Smooth muscle cell (in vitro differentiated cells): Measurements from ENCODE around the gene DNAJC5G. TPM values are rescaled to one million over a fixed set of nuclear protein-coding genes. Genes with fewer than 3 reads are reported as not detected.

Experiments
- DNase-seq: peaks from one replicate; lab custom pipeline; 2025; ENCODE audit not compliant: unreplicated experiment; lab: John Stamatoyannopoulos, UW
- H2AFZ ChIP-seq: fragments of 200-600 bp; sonication (generic); 2 replicates; pipeline ENCODE4 v1.6.0; 2016; ENCODE audit warnings: antibody characterized with exemption, low read depth, mild to moderate bottlenecking
- H3F3A ChIP-seq: fragments of 200-600 bp; sonication (generic); 2 replicates; pipeline ENCODE4 v1.6.0; 2017; ENCODE audit warnings: antibody characterized with exemption, low read depth
- H3K27ac ChIP-seq: fragments of 200-600 bp; sonication (generic); 2 replicates; pipeline ENCODE4 v1.5.1; 2016; ENCODE audit warnings: low read depth, mild to moderate bottlenecking
- H3K27me3 ChIP-seq: fragments of 200-600 bp; sonication (generic); 2 replicates; pipeline ENCODE4 v1.6.1; 2016; ENCODE audit warnings: low read depth, mild to moderate bottlenecking
- H3K36me3 ChIP-seq: fragments of 200-600 bp; sonication (generic); 2 replicates; pipeline ENCODE4 v1.5.1; 2016; ENCODE audit warnings: low read depth
- H3K4me1 ChIP-seq: fragments of 200-600 bp; sonication (generic); 2 replicates; pipeline ENCODE4 v1.5.1; 2016; ENCODE audit warnings: low read depth
- H3K4me2 ChIP-seq: fragments of 200-600 bp; sonication (generic); 2 replicates; pipeline ENCODE4 v1.6.0; 2016; ENCODE audit warnings: mild to moderate bottlenecking
- H3K4me3 ChIP-seq: fragments of 200-600 bp; sonication (generic); 2 replicates; pipeline ENCODE4 v1.5.1; 2016; ENCODE audit warnings: mild to moderate bottlenecking
- H3K79me2 ChIP-seq: fragments of 200-600 bp; sonication (generic); 2 replicates; pipeline ENCODE4 v1.6.0; 2016; ENCODE audit warnings: low read depth, mild to moderate bottlenecking
- H3K9ac ChIP-seq: fragments of 200-600 bp; sonication (generic); 2 replicates; pipeline ENCODE4 v1.6.0; 2016; ENCODE audit warnings: low read depth
- H3K9me3 ChIP-seq: fragments of 200-600 bp; sonication (generic); replicated peaks from 2 replicates; pipeline ENCODE4 v1.5.1; 2016; ENCODE audit warnings: low read depth
- H4K20me1 ChIP-seq: fragments of 200-600 bp; sonication (generic); 2 replicates; pipeline ENCODE4 v1.6.0; 2016; ENCODE audit warnings: low read depth
- CTCF ChIP-seq: fragments of 200-600 bp; sonication (generic); IDR thresholded peaks from 2 replicates; pipeline ENCODE4 v1.5.1; 2017; ENCODE audit warnings: borderline replicate concordance, mild to moderate bottlenecking, antibody characterized with exemption; ENCODE audit not compliant: insufficient read depth, poor library complexity, severe bottlenecking
- WGBS: methylation state at CpG from one replicate; pipeline ENCODE4 v1.1.7; 2016; ENCODE audit warnings: low lambda C conversion rate; 5-methylcytosine and 5-hydroxymethylcytosine counted together
- polyA plus RNA-seq: library from polyadenylated mRNA; unstranded; fragments of >200 nt; fragmentation: Nextera tagmentation; extraction: Ambion mirVana; gene quantifications from 2 replicates; pipeline ENCODE4 v1.2.1, GENCODE V29; 2016
- total RNA-seq: library from RNA; depleted of rRNA; stranded (reverse); fragments of >200 nt; gene quantifications from 2 replicates; pipeline ENCODE4 v1.2.3, GENCODE V29; 2014

The DNAJC5G gene
- total and polyA plus RNA-seq, 2 experiments from 2014 or later = not detected

- H4K20me1 ChIP-seq = no peaks in the 10 kb centered on the region
- no peaks in the 10 kb centered on the region for H3K79me2 ChIP-seq
- H3K4me3 ChIP-seq = no peak overlapping the region
- no peaks in the 10 kb centered on the region for H3F3A ChIP-seq
- no peaks in the 10 kb centered on the region for H3K9me3 ChIP-seq
- no peak overlapping the region for H3K27ac ChIP-seq
- H3K4me2 ChIP-seq = no peak overlapping the region
- DNase-seq = no peak
- peaks cover 5% of the 10 kb centered on the region for H3K36me3 ChIP-seq
- no peak overlapping the region for H3K9ac ChIP-seq
- no peaks in the 10 kb centered on the region for H3K27me3 ChIP-seq
- no peak overlapping the region for H2AFZ ChIP-seq
- H3K4me1 ChIP-seq = no peaks in the 10 kb centered on the region
- 95% methylated on average over 10 of the region's 10 CpGs for WGBS
- TF ChIP-seq CTCF = no peak
These were observed 30.1 kb upstream of the DNAJC5G start for GRCh38 chr2:27245116-27245515.

- Histone ChIP-seq H3F3A (no peaks in the 10 kb centered on the region), H3K36me3 (peaks cover 5% of the 10 kb centered on the region), H3K79me2 (no peaks in the 10 kb centered on the region), H3K4me2 (no peak overlapping the region), H3K4me1 (no peaks in the 10 kb centered on the region), H3K27me3 (no peaks in the 10 kb centered on the region), H3K27ac (no peak overlapping the region), H2AFZ (no peak overlapping the region), H3K9me3 (no peaks in the 10 kb centered on the region), H3K4me3 (no peak overlapping the region), H4K20me1 (no peaks in the 10 kb centered on the region), H3K9ac (no peak overlapping the region)
- no peak for DNase-seq
- no peak for TF ChIP-seq CTCF
- 96% methylated on average over 4 of the region's 4 CpGs for WGBS
These were observed 29.6 kb upstream of the DNAJC5G start for GRCh38 chr2:27245626-27246025.

- DNase-seq = no peak
- Histone ChIP-seq H3F3A (no peaks in the 10 kb centered on the region), H3K9me3 (no peaks in the 10 kb centered on the region), H3K4me3 (no peak overlapping the region), H3K4me1 (no peaks in the 10 kb centered on the region), H4K20me1 (no peaks in the 10 kb centered on the region), H3K27me3 (peaks cover 8% of the 10 kb centered on the region), H3K79me2 (no peaks in the 10 kb centered on the region), H3K4me2 (no peak overlapping the region), H3K27ac (no peak overlapping the region), H3K9ac (no peak overlapping the region), H2AFZ (no peak overlapping the region), H3K36me3 (peaks cover 5% of the 10 kb centered on the region)
- WGBS = 96% methylated on average over 4 of the region's 4 CpGs
- TF ChIP-seq CTCF = no peak
These were observed 27.3 kb upstream of the DNAJC5G start for GRCh38 chr2:27247893-27248292.

GRCh38 chr2:27249159-27249890, 25.9 kb upstream of the DNAJC5G start:
- peaks cover under 1% of the 10 kb centered on the region for H3K36me3 ChIP-seq
- H3K27ac ChIP-seq = no peak overlapping the region
- H4K20me1 ChIP-seq = no peaks in the 10 kb centered on the region
- no peak overlapping the region for H3K4me3 ChIP-seq
- 85% methylated on average over 12 of the region's 12 CpGs for WGBS
- no peak overlapping the region for H2AFZ ChIP-seq
- H3K9ac ChIP-seq = no peak overlapping the region
- no peak for DNase-seq
- no peaks in the 10 kb centered on the region for H3K4me1 ChIP-seq
- no peaks in the 10 kb centered on the region for H3F3A ChIP-seq
- H3K79me2 ChIP-seq = no peaks in the 10 kb centered on the region
- TF ChIP-seq CTCF = no peak
- peaks cover 8% of the 10 kb centered on the region for H3K27me3 ChIP-seq
- H3K4me2 ChIP-seq = no peak overlapping the region
- no peaks in the 10 kb centered on the region for H3K9me3 ChIP-seq
